NCI-H2227 (cell line): ENCODE results near the gene GABRG3.

Experiments used
- DNase-seq: peaks from one replicate; lab custom pipeline; 2025; ENCODE audit not compliant: unreplicated experiment; lab: John Stamatoyannopoulos, UW

GABRG3 gene

GRCh38 chr15:27490867-27491595 lies 520.0 kb downstream of the GABRG3 start:
- DNase-seq = no peak

GRCh38 chr15:27491666-27492621 lies 521.0 kb downstream of the GABRG3 start:
- no peak for DNase-seq

- no peak for DNase-seq
These were observed 525.0 kb downstream of the GABRG3 start for GRCh38 chr15:27495963-27496459.

GRCh38 chr15:27498700-27499099 lies 527.7 kb downstream of the GABRG3 start:
- DNase-seq = no peak

GRCh38 chr15:27499191-27499590 lies 528.2 kb downstream of the GABRG3 start:
- DNase-seq = no peak

GRCh38 chr15:27499719-27500118 lies 528.7 kb downstream of the GABRG3 start:
- DNase-seq = no peak

GRCh38 chr15:27500206-27500605 lies 529.2 kb downstream of the GABRG3 start:
- DNase-seq = no peak

GRCh38 chr15:27506752-27507151 lies 535.8 kb downstream of the GABRG3 start:
- no peak for DNase-seq

- no peak for DNase-seq
These were observed 538.0 kb downstream of the GABRG3 start for GRCh38 chr15:27509014-27509413.

- DNase-seq = no peak
These were observed 541.5 kb downstream of the GABRG3 start for GRCh38 chr15:27512281-27513001.

- no peak for DNase-seq
These were observed 543.5 kb downstream of the GABRG3 start for GRCh38 chr15:27514526-27514925.

GRCh38 chr15:27527490-27528067 lies 556.6 kb downstream of the GABRG3 start:
- DNase-seq = no peak

GRCh38 chr15:27529399-27529798 lies 558.4 kb downstream of the GABRG3 start:
- DNase-seq = no peak

GRCh38 chr15:27530994-27531393 lies 560.0 kb downstream of the GABRG3 start:
- no peak for DNase-seq

- no peak for DNase-seq
These were observed 561.4 kb downstream of the GABRG3 start for GRCh38 chr15:27532358-27532757.

- no peak for DNase-seq
These were observed 564.6 kb downstream of the GABRG3 start for GRCh38 chr15:27535445-27536129.

GRCh38 chr15:27538325-27538724 lies 567.3 kb downstream of the GABRG3 start:
- DNase-seq = peak; percentile 86

- DNase-seq = no peak
These were observed 570.6 kb downstream of the GABRG3 start for GRCh38 chr15:27541581-27541980.

- no peak for DNase-seq
These were observed 574.7 kb downstream of the GABRG3 start for GRCh38 chr15:27545494-27546255.

- no peak for DNase-seq
These were observed 578.8 kb downstream of the GABRG3 start for GRCh38 chr15:27549746-27550145.
